K562 (cell line): ENCODE measurements around the gene AANAT.

ENCODE experiments used
- BHLHE40 ChIP-seq: IDR thresholded peaks from 2 replicates; pipeline ENCODE4 v1.6.1; 2011; ENCODE audit warnings: low read length, improper control_type of control experiment
- CEBPB ChIP-seq: fragments of 450-650 bp; IDR thresholded peaks from 2 replicates; pipeline ENCODE4 v1.6.1; 2016; ENCODE audit warnings: missing genetic modification characterization, missing compliant biosample characterization
- CTCF ChIP-seq, 3 experiments: IDR thresholded peaks in 2 of 3; conservative IDR thresholded peaks in 1 of 3; 2 replicates each; pipeline ENCODE4 v1.5.1; 2011 to 2012; ENCODE audit warnings: low read length in 3 of 3, mild to moderate bottlenecking in 3 of 3, control low read depth in 2 of 3, improper control_type of control experiment in 1 of 3, inconsistent platforms in 1 of 3, low read depth in 1 of 3, mixed read lengths in 1 of 3, moderate library complexity in 1 of 3; ENCODE audit not compliant: insufficient read depth in 2 of 3
- EZH2 ChIP-seq: IDR thresholded peaks from 2 replicates; pipeline ENCODE4 v1.6.1; 2012; ENCODE audit warnings: low read depth, mild to moderate bottlenecking, inconsistent platforms, low read length, borderline replicate concordance
- NR2C2 ChIP-seq, 2 experiments: fragments of 200-800 bp in 1 of 2; sonication (Bioruptor generic) in 1 of 2; sonication (generic) in 1 of 2; formaldehyde crosslinking in 1 of 2; IDR thresholded peaks; 2 replicates each; pipeline versions ENCODE4 v1.6.1 to v1.8.0; 2016 to 2022; ENCODE audit warnings: mild to moderate bottlenecking in 1 of 2, missing compliant biosample characterization in 1 of 2, missing genetic modification characterization in 1 of 2, missing genetic modification reagents in 1 of 2
- POLR2AphosphoS5 ChIP-seq: IDR thresholded peaks from 2 replicates; pipeline ENCODE4 v1.6.1; 2011; ENCODE audit warnings: mild to moderate bottlenecking, low read depth, low read length, moderate library complexity; ENCODE audit not compliant: control insufficient read depth, insufficient read depth
- RFX7 ChIP-seq: fragments of 250-450 bp; sonication (Bioruptor Pico); IDR thresholded peaks from 2 replicates; pipeline ENCODE4 v1.5.1; 2021; ENCODE audit warnings: mild to moderate bottlenecking
- TCF7L2 ChIP-seq: fragments of 150-350 bp; IDR thresholded peaks from 2 replicates; pipeline ENCODE4 v1.6.1; 2016; ENCODE audit warnings: low read depth, mild to moderate bottlenecking, low read length, moderate library complexity
- ZNF274 ChIP-seq: IDR thresholded peaks from 2 replicates; pipeline ENCODE4 v1.6.1; 2011; ENCODE audit warnings: low read depth, mild to moderate bottlenecking, low read length, moderate library complexity, borderline replicate concordance
- ZNF398 ChIP-seq: fragments of 250-450 bp; sonication (Bioruptor Pico); IDR thresholded peaks from 2 replicates; pipeline ENCODE4 v1.8.0; 2021; ENCODE audit warnings: moderate library complexity, mild to moderate bottlenecking, inconsistent platforms
- ZNF589 ChIP-seq: fragments of 200-800 bp; sonication (Bioruptor generic); IDR thresholded peaks from 2 replicates; pipeline ENCODE4 v1.6.1; 2016; ENCODE audit warnings: low read depth, missing genetic modification characterization, missing compliant biosample characterization
- ZNF639 ChIP-seq, 2 experiments: fragments of 200-800 bp in 1 of 2; sonication (Bioruptor generic) in 1 of 2; sonication (generic) in 1 of 2; formaldehyde crosslinking in 1 of 2; IDR thresholded peaks in 1 of 2; conservative IDR thresholded peaks in 1 of 2; 2 replicates each; pipeline versions ENCODE4 v1.5.0 to v1.6.1; 2016 to 2020; ENCODE audit warnings: missing compliant biosample characterization in 1 of 2, missing genetic modification characterization in 1 of 2, missing genetic modification reagents in 1 of 2

GRCh38 chr17:76492123-76492988, 25.0 kb downstream of the AANAT start:
- TF ChIP-seq CTCF (IDR thresholded peaks at IDR 0.05 in 2 of 3, conservative IDR thresholded peaks at IDR 0.05 in 1 of 3; ENCODE audit: insufficient read depth in 2 of 3, low read depth in 1 of 3, low read length in 3 of 3) (no peak), POLR2AphosphoS5 (no peak), CEBPB (tag) (no peak), ZNF589 (no peak), ZNF398 (no peak), NR2C2 (CRISPR knock-in tag; IDR thresholded peaks at IDR 0.05) (no peak), NR2C2 (tag; IDR thresholded peaks at IDR 0.05) (no peak), BHLHE40 (no peak), EZH2 (no peak), ZNF639 (CRISPR knock-in tag; conservative IDR thresholded peaks at IDR 0.05 in 1 of 2, IDR thresholded peaks at IDR 0.05 in 1 of 2) (no peak), RFX7 (CRISPR knock-in tag) (no peak), ZNF274 (no peak), TCF7L2 (no peak)
